Neuronal stem cell (in vitro differentiated cells): ENCODE results near the gene UBB.

Source experiments
- DNase-seq: peaks from one replicate; pipeline ENCODE4 v3.0.0-alpha.2; 2013; ENCODE audit warnings: low spot score
- H2AFZ ChIP-seq: one replicate; pipeline ENCODE4 v1.6.1; 2013; ENCODE audit warnings: mild to moderate bottlenecking, low read length, inconsistent platforms
- H2AK5ac ChIP-seq: 2 replicates; pipeline ENCODE4 v1.6.1; 2013; ENCODE audit warnings: low read depth, mild to moderate bottlenecking, inconsistent platforms, low read length, moderate library complexity, mixed read lengths
- H2BK120ac ChIP-seq: 2 replicates; pipeline ENCODE4 v1.6.1; 2013; ENCODE audit warnings: low read depth, mild to moderate bottlenecking, inconsistent platforms, low read length, moderate library complexity, mixed read lengths
- H2BK12ac ChIP-seq: one replicate; pipeline ENCODE4 v1.6.1; 2013; ENCODE audit warnings: low read length, inconsistent platforms
- H2BK15ac ChIP-seq: 2 replicates; pipeline ENCODE4 v1.6.1; 2013; ENCODE audit warnings: mild to moderate bottlenecking, low read length, inconsistent platforms, mixed read lengths
- H2BK5ac ChIP-seq: one replicate; pipeline ENCODE4 v1.6.1; 2013; ENCODE audit warnings: inconsistent platforms, mild to moderate bottlenecking, low read length, moderate library complexity
- H3K14ac ChIP-seq: one replicate; pipeline ENCODE4 v1.6.1; 2013; ENCODE audit warnings: low read length, inconsistent platforms
- H3K18ac ChIP-seq: 2 replicates; pipeline ENCODE4 v1.6.1; 2013; ENCODE audit warnings: low read length, inconsistent platforms
- H3K23ac ChIP-seq: 2 replicates; pipeline ENCODE4 v1.6.1; 2013; ENCODE audit warnings: low read depth, mild to moderate bottlenecking, mixed read lengths, low read length, inconsistent platforms; ENCODE audit not compliant: poor library complexity
- H3K27ac ChIP-seq: replicated peaks from 3 replicates; pipeline ENCODE4 v1.5.1; 2013; ENCODE audit warnings: low read length, inconsistent platforms
- H3K27me3 ChIP-seq, 3 experiments: 2 replicates each; pipeline ENCODE4 v1.6.1; 2013; ENCODE audit warnings: low read length in 3 of 3, mild to moderate bottlenecking in 2 of 3, inconsistent platforms in 1 of 3, low read depth in 1 of 3, mixed read lengths in 1 of 3, moderate library complexity in 1 of 3; ENCODE audit not compliant: control insufficient read depth in 3 of 3, insufficient read depth in 3 of 3
- H3K36me3 ChIP-seq, 2 donors: replicated peaks in 1 of 2; 2 replicates each; pipeline ENCODE4 v1.6.1; 2013; ENCODE audit warnings: low read length in 2 of 2; ENCODE audit not compliant: control insufficient read depth in 2 of 2, insufficient read depth in 2 of 2
- H3K4ac ChIP-seq: 2 replicates; pipeline ENCODE4 v1.6.1; 2013; ENCODE audit warnings: inconsistent platforms, mild to moderate bottlenecking, low read length, moderate library complexity
- H3K4me1 ChIP-seq, 2 donors: 1 replicate in 1 of 2; 2 replicates in 1 of 2; pipeline ENCODE4 v1.6.1; 2013; ENCODE audit warnings: low read length in 2 of 2, low read depth in 1 of 2; ENCODE audit not compliant: control insufficient read depth in 2 of 2, insufficient read depth in 1 of 2
- H3K4me2 ChIP-seq: one replicate; pipeline ENCODE4 v1.6.1; 2013; ENCODE audit warnings: mild to moderate bottlenecking, low read length, inconsistent platforms; ENCODE audit not compliant: insufficient read depth, poor library complexity, severe bottlenecking
- H3K4me3 ChIP-seq, 2 donors: 2 replicates each; pipeline ENCODE4 v1.5.1; 2013; ENCODE audit warnings: low read length in 2 of 2, mild to moderate bottlenecking in 2 of 2, inconsistent platforms in 1 of 2, moderate library complexity in 1 of 2
- H3K79me1 ChIP-seq: one replicate; pipeline ENCODE4 v1.6.1; 2013; ENCODE audit warnings: low read depth, mild to moderate bottlenecking, inconsistent platforms, low read length, moderate library complexity
- H3K9ac ChIP-seq: one replicate; pipeline ENCODE4 v1.6.1; 2013; ENCODE audit warnings: mild to moderate bottlenecking, low read depth, low read length, inconsistent platforms; ENCODE audit not compliant: poor library complexity
- H3K9me3 ChIP-seq, 2 donors: replicated peaks in 1 of 2; 2 replicates each; pipeline versions ENCODE3 to v1.6.1; 2013; ENCODE audit warnings: low read length in 2 of 2, mild to moderate bottlenecking in 2 of 2, inconsistent platforms in 1 of 2, low read depth in 1 of 2, mixed read lengths in 1 of 2, moderate library complexity in 1 of 2; ENCODE audit not compliant: control insufficient read depth in 2 of 2, insufficient read depth in 1 of 2
- H4K8ac ChIP-seq: one replicate; pipeline ENCODE4 v1.6.1; 2013; ENCODE audit warnings: low read depth, mild to moderate bottlenecking, inconsistent platforms, low read length, moderate library complexity
- H4K91ac ChIP-seq: one replicate; pipeline ENCODE4 v1.6.1; 2013; ENCODE audit warnings: low read length, low read depth, mild to moderate bottlenecking, inconsistent platforms; ENCODE audit not compliant: poor library complexity
- WGBS, 2 donors: extraction: QIAGEN DNeasy Blood & Tissue Kit; methylation state at CpG; one replicate each; pipeline ENCODE4 v1.1.7; 2013; ENCODE audit warnings: missing lambda C conversion rate in 2 of 2, mixed read lengths in 1 of 2; ENCODE audit not compliant: insufficient read length in 2 of 2, insufficient replicate concordance in 1 of 2; ENCODE audit errors: extremely low coverage in 2 of 2; 5-methylcytosine and 5-hydroxymethylcytosine counted together

Gene UBB

GRCh38 chr17:16342979-16343378 lies 37.9 kb upstream of the UBB start:
- Histone ChIP-seq H3K4me2 (no peak overlapping the region), H3K4me3 (no peak overlapping the region), H3K79me1 (no peaks in the 10 kb centered on the region), H3K9ac (no peak overlapping the region), H2BK120ac (no peak overlapping the region), H3K23ac (peak overlapping the region; percentile 68), H3K4me1 (no peaks in the 10 kb centered on the region), H2BK5ac (no peak overlapping the region), H2AFZ (no peak overlapping the region), H3K9me3 (no peaks in the 10 kb centered on the region), H3K36me3 (peaks cover 27 to 49% of the 10 kb centered on the region in 2 donors), H3K27ac (no peak overlapping the region), H2BK12ac (no peak overlapping the region), H3K18ac (no peak overlapping the region), H4K8ac (no peak overlapping the region), H2AK5ac (no peak overlapping the region), H3K4ac (no peak overlapping the region), H3K14ac (no peak overlapping the region), H3K27me3 (no peaks in the 10 kb centered on the region), H2BK15ac (no peak overlapping the region), H4K91ac (no peak overlapping the region)
- DNase-seq = no peak
- no CpG with 5 or more reads among the region's 4 CpGs for WGBS, 2 donors

- H2AK5ac ChIP-seq = no peak overlapping the region
- H3K27me3 ChIP-seq = no peaks in the 10 kb centered on the region
- peaks cover under 1% of the 10 kb centered on the region for H3K79me1 ChIP-seq
- H3K4me2 ChIP-seq = no peak overlapping the region
- peaks cover 0 to under 1% of the 10 kb centered on the region in 2 donors for H3K4me1 ChIP-seq
- no peak overlapping the region for H3K27ac ChIP-seq
- H3K4me3 ChIP-seq = no peak overlapping the region
- H3K14ac ChIP-seq = no peak overlapping the region
- H4K8ac ChIP-seq = no peak overlapping the region
- no peak overlapping the region for H2BK15ac ChIP-seq
- WGBS, 2 donors = no CpG with 5 or more reads among the region's 3 CpGs
- H4K91ac ChIP-seq = no peak overlapping the region
- H3K23ac ChIP-seq = no peak overlapping the region
- H3K4ac ChIP-seq = no peak overlapping the region
- no peak for DNase-seq
- no peak overlapping the region for H3K9ac ChIP-seq
- no peak overlapping the region for H2BK120ac ChIP-seq
- no peak overlapping the region for H3K18ac ChIP-seq
- peaks cover 31 to 54% of the 10 kb centered on the region in 2 donors for H3K36me3 ChIP-seq
- no peak overlapping the region for H2AFZ ChIP-seq
- no peak overlapping the region for H2BK5ac ChIP-seq
- no peaks in the 10 kb centered on the region for H3K9me3 ChIP-seq
- no peak overlapping the region for H2BK12ac ChIP-seq
Measured at GRCh38 chr17:16343569-16343968, 37.3 kb upstream of the UBB start.

GRCh38 chr17:16345565-16345964 lies 35.3 kb upstream of the UBB start:
- Histone ChIP-seq H3K4ac (no peak overlapping the region), H3K9ac (no peak overlapping the region), H3K14ac (no peak overlapping the region), H2AFZ (no peak overlapping the region), H3K36me3 (peaks cover 42 to 69% of the 10 kb centered on the region in 2 donors), H4K8ac (no peak overlapping the region), H2BK120ac (no peak overlapping the region), H3K9me3 (no peaks in the 10 kb centered on the region), H2BK15ac (no peak overlapping the region), H2BK5ac (no peak overlapping the region), H3K4me3 (no peak overlapping the region), H3K4me1 (peaks cover 0 to 2% of the 10 kb centered on the region in 2 donors), H3K27me3 (no peaks in the 10 kb centered on the region), H3K79me1 (peaks cover 6% of the 10 kb centered on the region), H3K18ac (no peak overlapping the region), H3K4me2 (no peak overlapping the region), H4K91ac (no peak overlapping the region), H3K23ac (no peak overlapping the region), H3K27ac (no peak overlapping the region), H2BK12ac (no peak overlapping the region), H2AK5ac (no peak overlapping the region)
- no peak for DNase-seq
- no CpG with 5 or more reads among the region's 5 CpGs for WGBS, 2 donors

GRCh38 chr17:16346721-16347271 lies 34.1 kb upstream of the UBB start:
- H2AFZ ChIP-seq = no peak overlapping the region
- H3K4me2 ChIP-seq = no peak overlapping the region
- no peak overlapping the region for H3K9ac ChIP-seq
- H3K27ac ChIP-seq = no peak overlapping the region
- H2BK12ac ChIP-seq = no peak overlapping the region
- H4K91ac ChIP-seq = no peak overlapping the region
- H3K14ac ChIP-seq = no peak overlapping the region
- peaks cover 0 to 4% of the 10 kb centered on the region in 2 donors for H3K4me1 ChIP-seq
- no peak overlapping the region for H2BK120ac ChIP-seq
- no peak overlapping the region for H3K4ac ChIP-seq
- peaks cover 42 to 69% of the 10 kb centered on the region in 2 donors for H3K36me3 ChIP-seq
- no peak overlapping the region for H2BK15ac ChIP-seq
- no peak overlapping the region for H2BK5ac ChIP-seq
- WGBS, 2 donors = no CpG with 5 or more reads among the region's 6 CpGs
- H3K79me1 ChIP-seq = peaks cover 6% of the 10 kb centered on the region
- no peaks in the 10 kb centered on the region for H3K27me3 ChIP-seq
- H3K9me3 ChIP-seq = no peaks in the 10 kb centered on the region
- no peak overlapping the region for H4K8ac ChIP-seq
- no peak overlapping the region for H3K4me3 ChIP-seq
- DNase-seq = no peak
- no peak overlapping the region for H2AK5ac ChIP-seq
- no peak overlapping the region for H3K18ac ChIP-seq
- H3K23ac ChIP-seq = no peak overlapping the region
